ENCODE results near the gene PISD. TPM values are rescaled to one million over a fixed set of nuclear protein-coding genes. Genes with fewer than 3 reads are reported as not detected.
"Not testable (repeated sequence)": the region's sequence is repeated elsewhere in the genome, so short reads cannot be mapped to it uniquely, and the experiment has no call there.

The PISD gene
- total RNA-seq, 1 experiment from 2014 or later = 46.4 TPM

GRCh38 chr22:31662668-31663037 is 638 bp upstream of the PISD start:
- peak overlapping the region; percentile 94 for H3K4me2 ChIP-seq
- peak overlapping the region; percentile 98 for H3K27ac ChIP-seq
- H2AFZ ChIP-seq = peak overlapping the region; percentile 78
- no peaks in the 10 kb centered on the region for H3K9me3 ChIP-seq (ENCODE audit: insufficient read depth, low read depth)
- H3K9me2 ChIP-seq (ENCODE audit: insufficient read depth) = no peaks in the 10 kb centered on the region
- no peak for DNase-seq
- TF ChIP-seq, protein P1, sequence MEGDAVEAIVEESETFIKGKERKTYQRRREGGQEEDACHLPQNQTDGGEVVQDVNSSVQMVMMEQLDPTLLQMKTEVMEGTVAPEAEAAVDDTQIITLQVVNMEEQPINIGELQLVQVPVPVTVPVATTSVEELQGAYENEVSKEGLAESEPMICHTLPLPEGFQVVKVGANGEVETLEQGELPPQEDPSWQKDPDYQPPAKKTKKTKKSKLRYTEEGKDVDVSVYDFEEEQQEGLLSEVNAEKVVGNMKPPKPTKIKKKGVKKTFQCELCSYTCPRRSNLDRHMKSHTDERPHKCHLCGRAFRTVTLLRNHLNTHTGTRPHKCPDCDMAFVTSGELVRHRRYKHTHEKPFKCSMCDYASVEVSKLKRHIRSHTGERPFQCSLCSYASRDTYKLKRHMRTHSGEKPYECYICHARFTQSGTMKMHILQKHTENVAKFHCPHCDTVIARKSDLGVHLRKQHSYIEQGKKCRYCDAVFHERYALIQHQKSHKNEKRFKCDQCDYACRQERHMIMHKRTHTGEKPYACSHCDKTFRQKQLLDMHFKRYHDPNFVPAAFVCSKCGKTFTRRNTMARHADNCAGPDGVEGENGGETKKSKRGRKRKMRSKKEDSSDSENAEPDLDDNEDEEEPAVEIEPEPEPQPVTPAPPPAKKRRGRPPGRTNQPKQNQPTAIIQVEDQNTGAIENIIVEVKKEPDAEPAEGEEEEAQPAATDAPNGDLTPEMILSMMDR (conservative IDR thresholded peaks at IDR 0.05) = no peak
- TF ChIP-seq EZH2 (IDR thresholded peaks at IDR 0.05; ENCODE audit: low read depth) = no peak
- peaks cover 10% of the 10 kb centered on the region; the same call in 1 of the 2 replicates for H4K20me1 ChIP-seq (ENCODE audit: insufficient read depth)
- H3K79me2 ChIP-seq (ENCODE audit: low read depth) = peaks cover 41% of the 10 kb centered on the region
- ChIA-PET CTCF (interaction anchor here (0.6 to 0.9 kb wide), 2 partner anchors 176 to 307 kb away, joined by 4 to 11 read pairs; no protein-coding TSS in a partner anchor), POLR2A (ENCODE audit: unreplicated experiment) (interaction anchor here (0.6 to 1.4 kb wide), 11 partner anchors 14 to 921 kb away, joined by 3 to 16 read pairs (median 5); no protein-coding TSS in a partner anchor)
- intact Hi-C loops (cut with micrococcal nuclease; ENCODE audit: unreplicated experiment) = loop anchor here (1.0 to 10.0 kb wide), 4 partner anchors 16 to 422 kb away; no protein-coding TSS in a partner anchor
- TSS peak; percentile 72 for BruUV-seq (replicated peaks)
- peak overlapping the region; percentile 79 for H3K4me3 ChIP-seq
- H3K36me3 ChIP-seq (ENCODE audit: low read depth) = no peaks in the 10 kb centered on the region
- H3F3A ChIP-seq (ENCODE audit: insufficient read depth, low read depth) = peaks cover 29% of the 10 kb centered on the region
- no peaks in the 10 kb centered on the region for H3K27me3 ChIP-seq (ENCODE audit: insufficient read depth, low read depth)
- peaks cover 28% of the 10 kb centered on the region for H3K4me1 ChIP-seq (replicated peaks; ENCODE audit: insufficient read depth)

- POLR2A ChIA-PET (ENCODE audit: unreplicated experiment) = interaction anchor here (0.6 to 0.7 kb wide), 4 partner anchors 9 to 788 kb away, joined by 3 to 10 read pairs (median 6); no protein-coding TSS in a partner anchor
- Histone ChIP-seq H4K20me1 (ENCODE audit: insufficient read depth) (peaks cover 16% of the 10 kb centered on the region; the same call in 1 of the 2 replicates), H3K4me2 (peak overlapping the region; percentile 94), H3K27ac (peak overlapping the region; percentile 98), H3K79me2 (ENCODE audit: low read depth) (peaks cover 57% of the 10 kb centered on the region), H3F3A (ENCODE audit: insufficient read depth, low read depth) (peaks cover 29% of the 10 kb centered on the region), H3K4me3 (peak overlapping the region; percentile 79), H3K4me1 (replicated peaks; ENCODE audit: insufficient read depth) (peaks cover 28% of the 10 kb centered on the region)
- not testable (repeated sequence) for H3K36me3 ChIP-seq (ENCODE audit: low read depth); H3K9me3 ChIP-seq (ENCODE audit: insufficient read depth, low read depth); BruUV-seq (replicated peaks); H2AFZ ChIP-seq; H3K9me2 ChIP-seq (ENCODE audit: insufficient read depth); H3K27me3 ChIP-seq (ENCODE audit: insufficient read depth, low read depth)
- DNase-seq = peak; percentile 67 to 88
- intact Hi-C loops (cut with micrococcal nuclease; ENCODE audit: unreplicated experiment) = loop anchor here (5.0 to 10.0 kb wide), 2 partner anchors 59 to 424 kb away; no protein-coding TSS in a partner anchor
- CTCF ChIA-PET = interaction anchor here (1.6 kb wide), 1 partner anchor 14 kb away, joined by 4 read pairs; no protein-coding TSS in a partner anchor
Observed at GRCh38 chr22:31660860-31661341, 1.1 kb downstream of the PISD start.

DNA sequence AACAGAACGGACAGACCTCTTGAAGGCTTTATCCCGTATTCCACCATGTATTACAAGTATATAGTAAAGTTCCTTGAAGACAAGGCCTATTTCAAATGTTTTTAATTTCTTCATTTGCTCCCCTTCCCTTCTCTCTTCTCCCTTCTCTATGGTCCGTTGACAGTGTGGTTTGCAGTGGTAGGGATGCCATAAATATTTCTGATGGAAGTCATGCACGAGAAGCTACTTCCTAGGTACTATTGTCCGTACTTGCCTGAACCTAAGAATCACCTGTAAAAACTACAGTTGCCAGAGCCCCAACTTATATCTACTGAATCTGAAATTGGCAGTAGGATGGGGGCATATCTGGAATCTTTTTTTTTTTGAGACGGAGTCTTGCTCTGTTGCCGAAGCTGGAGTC is 2.8 kb downstream of the PISD start:
- no peak for DNase-seq
- H4K20me1 ChIP-seq (ENCODE audit: insufficient read depth) = peaks cover 17% of the 10 kb centered on the region; the same call in 1 of the 2 replicates
- BruUV-seq (replicated peaks) = no TSS peak
- peaks cover 31% of the 10 kb centered on the region for H3F3A ChIP-seq (ENCODE audit: insufficient read depth, low read depth)
- peaks cover 74% of the 10 kb centered on the region for H3K79me2 ChIP-seq (ENCODE audit: low read depth)
- TF ChIP-seq, protein P1 (conservative IDR thresholded peaks at IDR 0.05) = no peak
- no peak for TF ChIP-seq EZH2 (IDR thresholded peaks at IDR 0.05; ENCODE audit: low read depth)
- H3K36me3 ChIP-seq (ENCODE audit: low read depth) = no peaks in the 10 kb centered on the region
- POLR2A ChIA-PET (ENCODE audit: unreplicated experiment) = interaction anchor here (0.5 kb wide), 1 partner anchor 12 kb away, joined by 5 read pairs; no protein-coding TSS in a partner anchor
- no peak overlapping the region for H3K27ac ChIP-seq
- no peak overlapping the region for H2AFZ ChIP-seq
- no peaks in the 10 kb centered on the region for H3K9me2 ChIP-seq (ENCODE audit: insufficient read depth)
- H3K27me3 ChIP-seq (ENCODE audit: insufficient read depth, low read depth) = no peaks in the 10 kb centered on the region
- intact Hi-C loops (cut with micrococcal nuclease; ENCODE audit: unreplicated experiment) = no loop called here
- peaks cover 32% of the 10 kb centered on the region for H3K4me1 ChIP-seq (replicated peaks; ENCODE audit: insufficient read depth)
- CTCF ChIA-PET = no interaction called here
- no peak overlapping the region for H3K4me3 ChIP-seq
- H3K9me3 ChIP-seq (ENCODE audit: insufficient read depth, low read depth) = no peaks in the 10 kb centered on the region
- H3K4me2 ChIP-seq = no peak overlapping the region

All from PC-9 (cell line).